NCI-H2196 (cell line): ENCODE data around the gene DOK1.
A peak's percentile ranks its signal among the peaks of the same experiment; 100 is the strongest.

Experiments used
- DNase-seq: peaks from one replicate; lab custom pipeline; 2025; ENCODE audit not compliant: unreplicated experiment; lab: John Stamatoyannopoulos, UW

The DOK1 gene

DNA sequence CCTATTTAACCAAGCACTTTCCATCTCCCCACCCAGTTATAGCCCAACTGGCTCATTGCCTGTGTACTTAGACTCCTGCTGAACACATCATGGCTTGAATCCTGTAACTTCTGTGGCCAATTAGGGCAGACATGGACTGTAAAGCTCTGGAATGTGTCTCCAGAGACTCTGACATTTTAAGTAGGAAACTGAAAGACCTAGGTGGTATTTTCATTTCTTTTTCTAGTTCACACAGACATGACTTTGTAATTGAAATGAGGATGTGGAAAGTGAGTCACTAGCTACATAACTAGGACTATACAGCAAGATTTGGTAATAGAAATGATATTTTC lies 12.2 kb downstream of the DOK1 start:
- no peak for DNase-seq

- DNase-seq = no peak
Observed at GRCh38 chr2:74567881-74568280, 13.4 kb downstream of the DOK1 start.

GRCh38 chr2:74569686-74570085 lies 15.2 kb downstream of the DOK1 start:
- DNase-seq = no peak

DNA sequence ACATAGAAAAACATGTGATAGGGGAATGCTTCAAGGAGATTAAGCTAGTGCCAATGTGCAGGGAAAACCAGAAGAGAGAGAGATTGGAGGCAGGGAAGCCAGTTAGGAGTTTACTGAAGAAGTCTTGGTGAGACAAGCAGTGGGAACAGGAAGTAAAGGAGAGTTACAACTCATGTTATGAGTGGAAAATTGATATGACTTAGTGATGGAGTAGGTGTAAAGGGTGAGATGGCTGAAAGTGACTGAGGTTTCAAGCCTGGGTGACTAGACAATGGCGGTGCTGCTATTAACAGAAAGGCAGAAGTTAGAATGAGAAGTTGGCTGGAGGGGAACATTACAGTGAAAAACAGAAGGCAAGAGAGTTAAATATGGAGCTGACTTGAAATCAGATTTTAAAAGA lies 16.5 kb downstream of the DOK1 start:
- DNase-seq = no peak

- no peak for DNase-seq
Observed at GRCh38 chr2:74572178-74572925, 17.8 kb downstream of the DOK1 start.

DNA sequence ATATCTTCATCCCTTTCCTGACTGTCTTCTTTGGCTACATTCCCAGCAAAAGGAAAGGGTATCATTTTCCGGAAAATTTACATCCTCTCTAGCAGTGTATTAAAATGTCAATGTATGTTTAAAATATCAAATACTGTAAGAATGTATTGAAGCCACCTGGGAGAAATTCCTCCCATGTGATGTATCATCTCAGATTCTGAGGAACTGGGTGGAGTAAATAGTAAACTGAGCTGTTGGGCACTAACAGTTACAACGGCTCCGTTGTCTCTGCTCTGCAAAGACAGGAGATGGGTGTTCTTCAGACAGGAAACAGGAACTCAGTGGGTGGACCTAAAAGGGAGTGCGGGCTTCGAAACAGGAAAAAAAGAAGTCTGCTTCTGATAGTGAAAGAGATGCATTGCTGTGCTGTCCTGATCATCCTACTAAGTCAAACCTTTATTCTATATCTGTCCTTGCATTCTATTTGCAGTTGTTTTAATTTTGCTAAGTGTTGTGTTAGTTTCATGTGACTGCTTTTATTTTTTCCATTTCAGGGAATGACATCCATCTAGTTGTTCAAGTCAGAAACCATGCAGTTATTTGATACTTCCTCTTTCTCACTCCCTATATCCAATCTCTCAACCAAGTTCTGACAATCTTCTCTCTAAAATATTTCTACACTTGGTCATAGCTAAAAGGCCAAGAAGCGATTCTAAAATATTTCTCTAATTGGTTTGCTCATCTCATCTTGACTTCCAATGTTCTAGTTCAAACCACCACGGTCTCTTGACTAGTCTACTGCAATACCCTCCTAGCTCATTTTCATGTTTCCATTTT lies 19.4 kb downstream of the DOK1 start:
- no peak for DNase-seq

DNA sequence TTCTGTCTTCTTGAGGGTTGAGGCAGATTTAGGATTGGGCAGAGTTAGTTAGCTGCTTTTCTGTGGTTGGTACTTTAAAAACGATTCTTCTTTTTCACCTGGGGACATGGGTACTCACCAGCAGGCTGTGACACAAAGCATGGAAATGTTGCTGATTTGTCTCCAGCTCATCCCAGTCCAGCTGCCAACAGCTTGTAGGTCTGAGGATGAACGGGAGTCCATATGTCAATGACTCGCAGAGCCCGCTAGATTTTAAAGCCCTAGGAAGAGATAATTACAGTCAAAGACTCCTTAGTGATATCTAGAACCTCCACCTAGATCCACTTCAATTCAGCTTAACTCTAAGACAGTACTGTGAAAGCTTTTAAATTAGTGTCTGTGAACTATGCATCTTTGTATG lies 20.8 kb downstream of the DOK1 start:
- DNase-seq = no peak

- DNase-seq = no peak
Observed at GRCh38 chr2:74576211-74576862, 21.8 kb downstream of the DOK1 start.

- DNase-seq = no peak
Observed at GRCh38 chr2:74576863-74577229, 22.3 kb downstream of the DOK1 start.

DNA sequence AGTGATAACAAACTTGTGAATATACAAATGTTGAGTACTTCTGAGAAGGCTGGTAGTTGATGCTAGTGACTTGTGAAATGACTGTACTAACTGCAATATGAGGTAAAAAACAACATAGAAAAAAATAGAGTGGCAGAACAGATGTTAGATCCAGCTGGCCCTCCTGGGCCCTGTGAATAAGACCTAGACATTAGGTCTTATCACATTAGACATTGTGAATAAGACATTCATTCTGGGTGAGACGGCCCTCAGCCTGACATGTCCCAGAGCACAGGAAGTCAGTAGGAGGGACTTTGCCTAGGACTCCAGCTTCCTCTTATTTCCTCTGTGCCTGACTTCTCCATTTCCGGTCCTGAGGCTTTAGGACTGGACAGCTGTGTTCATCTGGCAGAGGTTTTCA lies 22.9 kb downstream of the DOK1 start:
- DNase-seq = no peak

- no peak for DNase-seq
Observed at GRCh38 chr2:74578408-74578807, 23.9 kb downstream of the DOK1 start.

DNA sequence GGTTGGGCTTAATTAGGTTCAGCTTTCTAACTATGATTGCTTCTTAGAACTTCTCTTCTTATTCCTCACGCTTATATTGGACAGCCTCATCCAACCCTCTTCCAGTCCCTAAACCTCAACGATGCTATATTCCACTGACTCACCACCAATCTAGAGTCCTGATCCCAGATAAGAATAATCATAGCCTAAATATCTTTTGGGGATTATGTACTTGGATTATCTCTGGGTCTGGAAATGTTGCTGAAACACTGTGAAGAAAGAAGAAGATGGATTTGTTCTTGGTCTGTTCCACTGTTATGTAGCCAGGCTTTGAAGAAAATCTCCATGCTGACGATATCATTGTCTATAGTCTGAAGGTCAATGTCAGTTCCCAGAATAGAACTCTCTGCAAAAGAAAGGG lies 26.9 kb downstream of the DOK1 start:
- no peak for DNase-seq

DNA sequence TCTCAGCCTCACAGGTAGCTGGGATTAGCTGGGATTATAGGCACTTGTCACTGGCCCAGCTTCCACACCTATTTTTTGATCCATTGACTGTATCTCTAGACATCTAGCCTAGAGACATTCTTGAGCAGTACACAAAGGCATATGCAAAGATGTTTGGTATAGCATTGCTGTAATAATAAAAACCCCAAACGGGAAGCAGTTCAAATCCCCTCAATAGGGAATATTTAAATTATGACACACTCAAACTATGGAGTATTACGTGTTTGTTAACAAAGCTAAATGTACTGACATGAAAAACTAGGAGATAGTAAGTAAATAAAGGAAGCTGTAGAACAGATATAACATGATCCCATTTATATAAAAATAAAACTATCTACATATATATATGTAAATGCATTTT lies 27.7 kb downstream of the DOK1 start:
- no peak for DNase-seq

DNA sequence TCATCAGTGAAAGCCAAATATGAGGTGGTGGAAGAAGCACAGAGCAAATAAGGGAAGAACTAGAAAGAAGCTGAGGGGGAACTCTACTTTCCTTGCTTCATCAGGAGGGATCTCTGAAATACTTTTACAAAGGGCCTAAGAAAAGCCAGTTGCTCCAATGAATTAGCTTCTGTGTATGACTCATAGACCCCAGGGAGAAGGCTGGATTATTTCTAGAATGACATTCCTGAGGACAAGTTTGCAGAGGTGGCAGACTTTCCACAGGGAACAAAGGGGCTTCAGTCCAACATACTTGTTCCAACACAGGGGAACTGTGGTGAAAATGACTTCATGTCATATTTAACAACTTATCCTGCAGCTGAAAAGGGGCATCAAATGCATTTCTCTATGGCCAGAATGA lies 29.0 kb downstream of the DOK1 start:
- no peak for DNase-seq

GRCh38 chr2:74584088-74584645 lies 29.6 kb downstream of the DOK1 start:
- DNase-seq = no peak

DNA sequence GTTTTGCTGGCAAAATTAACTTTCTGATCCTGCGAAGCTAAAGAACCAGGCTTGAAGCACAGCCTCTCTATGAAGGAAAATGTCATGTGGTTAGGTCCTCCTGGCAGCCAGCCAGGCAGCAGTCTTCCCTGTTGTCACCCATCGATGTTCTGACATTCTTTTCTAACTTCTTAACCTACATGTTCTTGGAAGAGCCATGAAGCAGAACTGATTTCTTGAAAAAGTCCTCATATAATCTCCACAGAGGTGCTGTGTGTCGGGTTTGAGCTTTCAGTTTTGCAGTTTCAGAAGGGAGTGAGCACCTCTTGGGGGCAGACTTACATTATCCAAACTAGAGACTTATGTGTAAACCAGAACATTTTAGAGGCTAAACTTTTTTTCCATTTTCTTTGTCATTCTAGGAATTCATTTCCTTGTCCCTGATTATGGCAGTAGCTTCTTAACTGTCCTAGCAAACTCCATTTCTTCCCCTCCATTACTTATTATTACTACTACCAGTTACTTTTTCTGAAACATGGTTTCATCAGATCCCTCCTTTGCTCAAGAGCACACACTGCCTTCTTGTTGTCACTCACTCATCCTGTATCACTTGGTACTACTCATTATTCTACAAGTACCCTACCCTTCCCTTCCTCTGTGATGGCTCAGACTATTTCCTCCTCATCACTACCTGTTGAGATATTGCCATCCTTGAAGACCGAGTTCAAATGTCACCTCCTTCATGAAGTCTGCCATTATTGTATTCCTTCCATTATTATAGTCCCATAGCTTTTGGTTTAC lies 31.1 kb downstream of the DOK1 start:
- DNase-seq = no peak

DNA sequence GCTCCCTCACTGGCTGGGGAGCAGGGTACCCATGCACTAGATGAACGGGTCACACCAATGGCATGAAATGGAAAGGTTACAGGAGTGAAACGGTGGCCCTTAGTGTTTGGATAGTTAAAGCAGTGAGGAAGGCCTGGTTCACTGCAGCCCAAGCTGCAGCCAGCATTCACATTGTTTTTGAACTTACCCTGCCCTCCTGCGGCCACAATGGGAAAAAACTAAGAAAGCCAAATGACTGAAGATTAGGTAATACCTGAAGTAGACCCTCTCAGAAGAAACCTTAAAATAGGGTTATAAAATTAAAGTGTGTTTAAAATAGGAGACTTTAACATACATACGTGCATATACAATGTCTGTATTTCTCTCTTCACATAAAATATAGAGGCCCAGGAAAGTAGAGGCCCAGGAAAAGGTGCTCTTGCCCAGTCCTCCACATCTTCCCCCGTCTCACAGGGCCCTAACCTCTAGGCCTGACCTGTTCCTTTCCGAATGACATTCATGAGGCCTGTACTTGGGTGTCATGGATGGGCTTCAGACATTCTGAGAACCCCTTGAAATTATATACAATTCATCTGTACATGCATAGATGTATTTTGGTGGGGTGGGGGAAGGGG lies 33.3 kb downstream of the DOK1 start:
- peak; percentile 38 for DNase-seq

GRCh38 chr2:74588664-74589063 lies 34.1 kb downstream of the DOK1 start:
- no peak for DNase-seq

DNA sequence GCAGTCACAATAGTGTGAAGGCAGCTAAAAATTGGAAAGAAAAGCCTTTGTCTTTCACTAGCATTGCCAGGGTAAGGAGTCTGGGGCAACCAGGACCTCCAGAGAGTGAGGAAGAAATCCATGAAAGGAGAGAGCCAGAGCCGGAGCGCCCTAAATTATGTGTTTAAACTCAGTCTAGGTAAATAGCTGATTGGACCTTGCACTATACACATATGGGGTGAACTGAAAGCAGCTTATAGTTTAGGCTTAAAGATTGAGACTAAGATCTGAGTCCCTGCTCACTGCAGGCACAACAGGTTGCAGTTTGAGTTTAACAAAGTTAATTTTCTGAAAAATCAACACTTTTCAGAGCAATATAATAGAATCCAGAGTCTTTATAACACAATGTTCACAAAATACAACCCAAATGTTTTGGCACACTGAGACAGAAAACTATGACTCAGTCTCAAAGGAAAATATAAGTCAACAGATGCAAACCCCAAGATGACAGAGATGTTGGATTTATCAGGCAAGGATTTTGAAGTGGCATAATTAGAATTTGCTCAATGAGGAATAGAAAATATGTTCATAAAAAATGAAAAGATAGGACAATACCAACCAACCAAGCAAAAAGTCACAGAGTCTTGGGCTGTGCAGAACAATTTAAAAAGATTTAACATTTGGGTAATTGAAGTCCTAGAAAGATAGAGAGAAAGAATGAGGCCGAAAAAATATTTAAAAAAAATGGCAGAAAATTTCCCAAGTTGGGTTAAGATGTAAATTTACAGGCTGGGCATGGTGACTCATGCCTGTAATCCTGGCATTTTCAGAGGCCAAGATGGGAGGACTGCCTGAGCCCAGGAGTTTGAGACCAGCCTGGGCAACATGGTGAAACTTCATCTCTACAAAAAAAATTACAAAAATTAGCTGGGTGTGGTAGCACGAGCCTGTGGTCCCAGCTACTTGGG lies 39.6 kb downstream of the DOK1 start:
- no peak for DNase-seq

DNA sequence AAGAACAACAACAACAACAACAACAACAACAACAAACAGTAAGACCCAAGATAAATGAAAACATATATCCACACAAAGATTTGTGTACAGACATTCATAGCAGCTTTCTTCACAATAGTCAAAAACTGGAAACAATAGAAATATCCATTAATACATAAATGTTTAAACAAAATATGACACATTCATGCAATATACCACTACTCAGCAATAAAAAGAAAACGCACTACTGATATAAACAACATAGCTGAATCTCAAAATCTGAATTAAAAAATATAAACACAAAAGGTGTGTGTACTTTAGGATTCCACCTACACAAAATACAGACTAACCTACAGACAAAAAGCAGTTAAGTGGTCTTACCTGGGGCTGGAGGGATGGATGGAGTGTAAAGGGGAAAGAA lies 42.1 kb downstream of the DOK1 start:
- no peak for DNase-seq
